Retinal pigment epithelial cell (primary cell): ENCODE results near the gene OSBPL10.

ENCODE experiments used
- DNase-seq: peaks from one replicate; pipeline ENCODE4 v3.0.0-alpha.2; 2010; ENCODE audit warnings: low read depth
- H3K4me3 ChIP-seq: 2 replicates; pipeline ENCODE4 v1.5.1; 2011; ENCODE audit warnings: mild to moderate bottlenecking, low read length, control low read depth, moderate library complexity
- CTCF ChIP-seq: conservative IDR thresholded peaks from 2 replicates; pipeline ENCODE4 v1.5.1; 2011; ENCODE audit warnings: low read depth, low read length, control low read depth, inconsistent platforms

The OSBPL10 gene

GRCh38 chr3:31704591-31705179 lies 276.4 kb downstream of the OSBPL10 start:
- no peak for TF ChIP-seq CTCF
- peak overlapping the region; percentile 12 for H3K4me3 ChIP-seq
- peak; percentile 50 for DNase-seq

- no peak for TF ChIP-seq CTCF
- peak; percentile 55 for DNase-seq
- peak overlapping the region; percentile 13 for H3K4me3 ChIP-seq
These were observed 276.9 kb downstream of the OSBPL10 start for GRCh38 chr3:31704156-31704555.

GRCh38 chr3:31701286-31701685 lies 279.8 kb downstream of the OSBPL10 start:
- no peak for TF ChIP-seq CTCF
- DNase-seq: no peak
- no peak overlapping the region for H3K4me3 ChIP-seq

GRCh38 chr3:31699309-31699953 lies 281.6 kb downstream of the OSBPL10 start:
- DNase-seq: no peak
- TF ChIP-seq CTCF: no peak
- no peak overlapping the region for H3K4me3 ChIP-seq

GRCh38 chr3:31696815-31697548 lies 284.1 kb downstream of the OSBPL10 start:
- H3K4me3 ChIP-seq: no peak overlapping the region
- DNase-seq: no peak
- TF ChIP-seq CTCF: no peak

GRCh38 chr3:31696009-31696297 lies 285.1 kb downstream of the OSBPL10 start:
- no peak for DNase-seq
- H3K4me3 ChIP-seq: no peak overlapping the region
- no peak for TF ChIP-seq CTCF
